K562 (cell line): Measurements from ENCODE around the gene LPGAT1. TPM values are rescaled to one million over a fixed set of nuclear protein-coding genes. Genes with fewer than 3 reads are reported as not detected.

Source experiments
- ATAC-seq: fragments of 200-7000 bp; cut with Tn5 transposase; 3 replicates; pipeline ENCODE4 v1.9.1; 2020; ENCODE audit warnings: moderate library complexity
- BruUV-seq: library from RNA; stranded (reverse); fragments of 400-500 nt; replicated peaks from 2 replicates; lab custom pipeline; 2021; lab: Mats Ljungman, UMichigan
- CTCF ChIA-PET: fragments of 300-600 bp; formaldehyde crosslinking; extraction: SDS; loops from one replicate; lab custom pipeline; 2021; ENCODE audit warnings: low intra/inter-chr PET ratio; lab: Yijun Ruan, JAX
- POLR2A ChIA-PET: fragments of 300-600, 350-650 bp; sonication (Branson Sonifier 250); formaldehyde crosslinking; extraction: SDS; loops from one replicate; lab custom pipeline; 2021; ENCODE audit warnings: antibody characterized with exemption, inconsistent platforms; lab: Yijun Ruan, JAX
- DNase-seq, 4 experiments: peaks; one replicate each; pipeline versions ENCODE4 v3.0.0 to v3.0.0-alpha.2; 2011 to 2018; ENCODE audit warnings: low spot score in 3 of 4, mixed read lengths in 3 of 4; ENCODE audit errors: extremely low read depth in 1 of 4
- FAIRE-seq: peaks from 2 replicates; lab custom pipeline; 2011; peaks lifted over from hg19 to GRCh38; lab: Jason Lieb, UNC
- H2AFZ ChIP-seq: 2 replicates; pipeline ENCODE4 v1.6.0; 2011; ENCODE audit warnings: low read depth, low read length, control low read depth, inconsistent platforms
- H3K27ac ChIP-seq: fragments of 200-600 bp; 3 replicates; pipeline ENCODE4 v1.8.0; 2011; ENCODE audit warnings: low read depth, mild to moderate bottlenecking, control low read depth, inconsistent platforms, low read length, moderate library complexity, mixed read lengths; ENCODE audit errors: extremely low read depth
- H3K27me3 ChIP-seq, 2 experiments: fragments of 300-600 bp in 1 of 2; 2 replicates in 1 of 2; 3 replicates in 1 of 2; pipeline versions ENCODE4 v1.6.0 to v1.8.0; 2011; ENCODE audit warnings: inconsistent platforms in 2 of 2, low read length in 2 of 2, mild to moderate bottlenecking in 1 of 2, mixed read lengths in 1 of 2, moderate library complexity in 1 of 2; ENCODE audit not compliant: control insufficient read depth in 2 of 2, insufficient read depth in 2 of 2
- H3K36me3 ChIP-seq: fragments of 300-600 bp; 3 replicates; pipeline ENCODE4 v1.8.0; 2011; ENCODE audit warnings: mild to moderate bottlenecking, low read length, inconsistent platforms; ENCODE audit not compliant: control insufficient read depth, insufficient read depth
- H3K4me1 ChIP-seq, 2 experiments: fragments of 200-600 bp in 1 of 2; replicated peaks in 1 of 2; 2 replicates in 1 of 2; 3 replicates in 1 of 2; pipeline versions ENCODE4 v1.5.1 to v1.8.0; 2011; ENCODE audit warnings: inconsistent platforms in 2 of 2, low read length in 2 of 2, mild to moderate bottlenecking in 1 of 2, mixed read lengths in 1 of 2, moderate library complexity in 1 of 2; ENCODE audit not compliant: control insufficient read depth in 2 of 2, insufficient read depth in 2 of 2
- H3K4me2 ChIP-seq: 2 replicates; pipeline ENCODE4 v1.6.1; 2011; ENCODE audit warnings: low read length, control low read depth, inconsistent platforms, mixed read lengths; ENCODE audit not compliant: insufficient read depth
- H3K4me3 ChIP-seq: fragments of 200-600 bp; sonication (generic), shearing (Covaris generic); 2 replicates; pipeline ENCODE4 v1.5.1; 2016; ENCODE audit warnings: control low read depth, inconsistent platforms
- H3K79me2 ChIP-seq: fragments of 200-600 bp; 3 replicates; pipeline ENCODE4 v1.8.0; 2011; ENCODE audit warnings: low read length, inconsistent platforms; ENCODE audit not compliant: control insufficient read depth, insufficient read depth
- H3K9ac ChIP-seq, 2 experiments: 2 replicates each; pipeline versions ENCODE4 v1.6.0 to v1.6.1; 2011; ENCODE audit warnings: low read depth in 2 of 2, low read length in 2 of 2, control low read depth in 1 of 2, inconsistent platforms in 1 of 2, mild to moderate bottlenecking in 1 of 2, mixed read lengths in 1 of 2; ENCODE audit not compliant: insufficient read depth in 1 of 2
- H3K9me1 ChIP-seq: one replicate; pipeline ENCODE4 v1.6.0; 2011; ENCODE audit warnings: inconsistent platforms, mild to moderate bottlenecking, low read length, moderate library complexity; ENCODE audit not compliant: control insufficient read depth, insufficient read depth
- H3K9me3 ChIP-seq: replicated peaks from 2 replicates; pipeline ENCODE4 v1.5.1; 2011; ENCODE audit warnings: low read depth, low read length, inconsistent platforms; ENCODE audit not compliant: control insufficient read depth, insufficient read depth
- H4K20me1 ChIP-seq: replicated peaks from 2 replicates; pipeline ENCODE4 v1.6.1; 2011; ENCODE audit warnings: low read length, inconsistent platforms, mixed read lengths; ENCODE audit not compliant: control insufficient read depth, insufficient read depth
- ADNP ChIP-seq: fragments of 200-800 bp; sonication (Bioruptor generic); IDR thresholded peaks from 2 replicates; pipeline ENCODE4 v1.6.1; 2016; ENCODE audit warnings: missing genetic modification characterization, missing compliant biosample characterization
- BCOR ChIP-seq: fragments of 450-650 bp; IDR thresholded peaks from 2 replicates; pipeline ENCODE4 v1.6.1; 2016
- EGR1 ChIP-seq: fragments of 450-650 bp; conservative IDR thresholded peaks from 2 replicates; pipeline ENCODE4 v1.6.1; 2017; ENCODE audit warnings: mild to moderate bottlenecking
- HDAC2 ChIP-seq: fragments of 450-650 bp; IDR thresholded peaks from 2 replicates; pipeline ENCODE4 v1.6.1; 2016; ENCODE audit warnings: mild to moderate bottlenecking
- HOXB6 ChIP-seq: fragments of 250-450 bp; sonication (Bioruptor Pico); IDR thresholded peaks from 2 replicates; pipeline ENCODE4 v1.5.1; 2022; ENCODE audit warnings: mild to moderate bottlenecking, borderline replicate concordance
- HSF4 ChIP-seq: fragments of 250-450 bp; sonication (Bioruptor Pico); IDR thresholded peaks from 2 replicates; pipeline ENCODE4 v2.1.2; 2022; ENCODE audit warnings: mild to moderate bottlenecking, moderate library complexity, borderline replicate concordance
- KAT2B ChIP-seq: IDR thresholded peaks from one replicate; pipeline ENCODE4 v1.6.1; 2012; ENCODE audit warnings: low read depth, mild to moderate bottlenecking, control low read depth, inconsistent platforms, low read length, moderate library complexity
- LEF1 ChIP-seq: fragments of 450-650 bp; IDR thresholded peaks from 2 replicates; pipeline ENCODE4 v1.6.1; 2016; ENCODE audit warnings: mild to moderate bottlenecking
- NCOA6 ChIP-seq: fragments of 450-650 bp; IDR thresholded peaks from 2 replicates; pipeline ENCODE4 v1.6.1; 2017; ENCODE audit warnings: mild to moderate bottlenecking
- NFE2L1 ChIP-seq: fragments of 450-650 bp; IDR thresholded peaks from 2 replicates; pipeline ENCODE4 v1.6.1; 2016; ENCODE audit warnings: missing genetic modification characterization, low read depth, mild to moderate bottlenecking, missing compliant biosample characterization, moderate library complexity, borderline replicate concordance
- POLR2B ChIP-seq: fragments of 450-650 bp; IDR thresholded peaks from 2 replicates; pipeline ENCODE4 v1.6.1; 2018; ENCODE audit warnings: low read depth; ENCODE audit not compliant: partially characterized antibody
- RCOR1 ChIP-seq, 2 experiments: IDR thresholded peaks; 2 replicates each; pipeline ENCODE4 v1.6.1; 2012; ENCODE audit warnings: low read depth in 2 of 2, low read length in 2 of 2, borderline replicate concordance in 1 of 2, improper control_type of control experiment in 1 of 2
- SMAD2 ChIP-seq: fragments of 150-350 bp; IDR thresholded peaks from 2 replicates; pipeline ENCODE4 v1.6.1; 2014; ENCODE audit warnings: low read depth, mild to moderate bottlenecking, low read length
- TCF7 ChIP-seq: sonication (generic); IDR thresholded peaks from 2 replicates; pipeline ENCODE4 v1.6.1; 2016; ENCODE audit warnings: antibody characterized with exemption, borderline replicate concordance
- USF2 ChIP-seq: sonication (generic); formaldehyde crosslinking; IDR thresholded peaks from 2 replicates; pipeline ENCODE4 v1.5.0; 2020; ENCODE audit warnings: missing genetic modification reagents
- ZC3H11A ChIP-seq: IDR thresholded peaks from 2 replicates; pipeline ENCODE4 v1.6.1; 2012; ENCODE audit warnings: low read depth, low read length, improper control_type of control experiment
- ZNF134 ChIP-seq: fragments of 250-450 bp; sonication (Bioruptor Pico); conservative IDR thresholded peaks from 2 replicates; pipeline ENCODE4 v1.4.0; 2020
- ZNF263 ChIP-seq: sonication (generic); formaldehyde crosslinking; IDR thresholded peaks from 2 replicates; pipeline ENCODE4 v1.8.0; 2022; ENCODE audit warnings: mild to moderate bottlenecking, missing genetic modification reagents, borderline replicate concordance
- WGBS: fragments of 100-300 bp; shearing (Covaris generic); methylation state at CpG from one replicate; pipeline ENCODE4 v1.1.6; 2016; ENCODE audit warnings: low coverage, mixed read lengths; ENCODE audit not compliant: insufficient coverage; ENCODE audit errors: missing lambda C conversion rate; 5-methylcytosine and 5-hydroxymethylcytosine counted together
- in situ Hi-C: fragments of 300-500 bp; cut with MboI; formaldehyde crosslinking; loops from 4 replicates; pipeline ENCODE4 v1.15.0; 2018; ENCODE audit warnings: inconsistent platforms, mixed read lengths
- intact Hi-C: fragments of 100-400 bp; cut with micrococcal nuclease; formaldehyde crosslinking; loops from 2 replicates; pipeline ENCODE4 v1.14.2; 2022
- polyA plus RNA-seq, 8 experiments: library from polyadenylated mRNA; depleted of rRNA in 4 of 8; stranded (reverse) in 5 of 8; unstranded in 3 of 8; fragments of >200 nt; fragmentation: Nextera tagmentation in 2 of 8; fragmentation: Illumina TruSeq in 1 of 8; extraction: Ambion mirVana in 2 of 8; extraction: Trizol in 1 of 8; gene quantifications; 2 replicates each; pipeline versions ENCODE4 v1.2.1 to v1.2.3, GENCODE V29; 2011 to 2014; ENCODE audit warnings: inconsistent platforms in 1 of 8, missing spikeins in 1 of 8
- total RNA-seq, 7 experiments: library from RNA; depleted of rRNA in 6 of 7; stranded (reverse); fragments of >200 nt in 6 of 7; fragmentation: Illumina TruSeq in 2 of 7; extraction: Trizol in 2 of 7; gene quantifications; 2 replicates each; pipeline versions ENCODE4 v1.2.1 to v1.2.3, GENCODE V29; 2011 to 2021; ENCODE audit warnings: low replicate concordance in 1 of 7
- TF ChIP-seq, protein P1 (sequence below): fragments of 450-650 bp; IDR thresholded peaks from 2 replicates; pipeline ENCODE4 v1.6.1; 2017; ENCODE audit warnings: antibody characterized with exemption

The LPGAT1 gene
- total and polyA plus RNA-seq, 9 of the 15 experiments (the other 6 are each of a cell fraction or from before 2014, with no cell fraction given) = 5.7 to 31.4 (median 16.3) TPM

DNA sequence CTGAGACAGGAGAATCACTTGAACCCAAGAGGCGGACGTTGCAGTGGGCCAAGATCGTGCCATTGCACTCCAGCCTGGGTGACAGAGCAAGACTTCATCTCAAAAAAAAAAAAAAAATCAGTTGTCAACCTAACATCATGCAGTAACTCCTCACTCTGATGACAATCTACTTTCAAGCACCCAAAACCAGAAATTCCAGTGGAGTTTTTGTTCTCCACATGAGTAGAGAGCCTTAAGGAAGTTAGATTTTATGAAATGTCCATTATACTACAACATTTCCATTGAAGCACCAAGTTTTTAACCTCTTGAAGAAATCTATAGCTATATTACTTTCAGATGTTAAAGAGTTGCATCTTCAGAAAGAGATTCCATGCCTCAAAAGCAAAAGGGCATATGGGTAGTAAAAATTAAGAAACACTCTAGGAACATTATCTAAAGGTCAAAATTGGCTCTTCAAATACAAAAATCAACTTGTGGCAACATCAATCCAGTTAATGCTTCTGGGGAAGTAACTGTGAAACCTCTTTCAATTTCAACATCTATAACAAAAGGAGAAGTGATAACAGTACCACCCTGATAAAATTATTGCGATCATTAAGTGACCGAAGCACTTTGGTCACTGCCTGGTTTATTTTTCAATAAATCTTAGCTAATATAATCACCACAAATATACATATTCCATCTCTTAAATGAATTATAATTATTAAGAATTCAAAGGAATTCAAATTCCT, 7.7 kb downstream of the LPGAT1 start:
- WGBS = 86% methylated on average over 5 of the region's 5 CpGs
- no peak for TF ChIP-seq HOXB6 (CRISPR knock-in tag)
- TF ChIP-seq ZC3H11A = no peak
- TF ChIP-seq POLR2B = no peak
- TF ChIP-seq SMAD2 = no peak
- no peak for TF ChIP-seq NCOA6
- no peak for TF ChIP-seq BCOR
- no peak for TF ChIP-seq ADNP
- no peak for TF ChIP-seq USF2
- TF ChIP-seq NFE2L1 = no peak
- TF ChIP-seq HSF4 = no peak
- TF ChIP-seq LEF1 = no peak
- no peak for TF ChIP-seq KAT2B
- TF ChIP-seq, protein P1, sequence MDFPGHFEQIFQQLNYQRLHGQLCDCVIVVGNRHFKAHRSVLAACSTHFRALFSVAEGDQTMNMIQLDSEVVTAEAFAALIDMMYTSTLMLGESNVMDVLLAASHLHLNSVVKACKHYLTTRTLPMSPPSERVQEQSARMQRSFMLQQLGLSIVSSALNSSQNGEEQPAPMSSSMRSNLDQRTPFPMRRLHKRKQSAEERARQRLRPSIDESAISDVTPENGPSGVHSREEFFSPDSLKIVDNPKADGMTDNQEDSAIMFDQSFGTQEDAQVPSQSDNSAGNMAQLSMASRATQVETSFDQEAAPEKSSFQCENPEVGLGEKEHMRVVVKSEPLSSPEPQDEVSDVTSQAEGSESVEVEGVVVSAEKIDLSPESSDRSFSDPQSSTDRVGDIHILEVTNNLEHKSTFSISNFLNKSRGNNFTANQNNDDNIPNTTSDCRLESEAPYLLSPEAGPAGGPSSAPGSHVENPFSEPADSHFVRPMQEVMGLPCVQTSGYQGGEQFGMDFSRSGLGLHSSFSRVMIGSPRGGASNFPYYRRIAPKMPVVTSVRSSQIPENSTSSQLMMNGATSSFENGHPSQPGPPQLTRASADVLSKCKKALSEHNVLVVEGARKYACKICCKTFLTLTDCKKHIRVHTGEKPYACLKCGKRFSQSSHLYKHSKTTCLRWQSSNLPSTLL = no peak
- TF ChIP-seq ZNF263 (CRISPR knock-in tag) = no peak
- no peak for TF ChIP-seq TCF7
- no peak for TF ChIP-seq RCOR1 (IDR thresholded peaks at IDR 0.05; ENCODE audit: borderline replicate concordance in 1 of 2, low read depth in 2 of 2, low read length in 2 of 2)
- TF ChIP-seq EGR1 = no peak
- no peak for TF ChIP-seq ZNF134 (CRISPR knock-in tag)
- no peak for TF ChIP-seq HDAC2
- Histone ChIP-seq H3K79me2 (no peaks in the 10 kb centered on the region), H3K9ac (no peak overlapping the region), H3K27ac (no peak overlapping the region), H4K20me1 (no peaks in the 10 kb centered on the region), H3K4me2 (no peak overlapping the region), H3K9me3 (no peaks in the 10 kb centered on the region), H2AFZ (no peak overlapping the region), H3K9me1 (no peaks in the 10 kb centered on the region), H3K4me3 (no peak overlapping the region), H3K27me3 (no peaks in the 10 kb centered on the region), H3K4me1 (no peaks in the 10 kb centered on the region), H3K36me3 (no peaks in the 10 kb centered on the region)
- FAIRE-seq = no peak
- BruUV-seq = no TSS peak
- ATAC-seq = no peak
- in situ Hi-C loops = no loop called here
- no peak for DNase-seq
- intact Hi-C loops = no loop called here
- CTCF ChIA-PET = no interaction called here
- POLR2A ChIA-PET = interaction anchor here (1.1 kb wide), 1 partner anchor 24 kb away, joined by 4 read pairs; no protein-coding TSS in a partner anchor
